ENCODE measurements around the gene HOXA7. TPM values are rescaled to one million over a fixed set of nuclear protein-coding genes. Genes with fewer than 3 reads are reported as not detected.
A peak's percentile ranks its signal among the peaks of the same experiment; 100 is the strongest.

HOXA7 gene
- polyA plus RNA-seq, 1 donor from 2014 or later = 1.0 TPM

DNA sequence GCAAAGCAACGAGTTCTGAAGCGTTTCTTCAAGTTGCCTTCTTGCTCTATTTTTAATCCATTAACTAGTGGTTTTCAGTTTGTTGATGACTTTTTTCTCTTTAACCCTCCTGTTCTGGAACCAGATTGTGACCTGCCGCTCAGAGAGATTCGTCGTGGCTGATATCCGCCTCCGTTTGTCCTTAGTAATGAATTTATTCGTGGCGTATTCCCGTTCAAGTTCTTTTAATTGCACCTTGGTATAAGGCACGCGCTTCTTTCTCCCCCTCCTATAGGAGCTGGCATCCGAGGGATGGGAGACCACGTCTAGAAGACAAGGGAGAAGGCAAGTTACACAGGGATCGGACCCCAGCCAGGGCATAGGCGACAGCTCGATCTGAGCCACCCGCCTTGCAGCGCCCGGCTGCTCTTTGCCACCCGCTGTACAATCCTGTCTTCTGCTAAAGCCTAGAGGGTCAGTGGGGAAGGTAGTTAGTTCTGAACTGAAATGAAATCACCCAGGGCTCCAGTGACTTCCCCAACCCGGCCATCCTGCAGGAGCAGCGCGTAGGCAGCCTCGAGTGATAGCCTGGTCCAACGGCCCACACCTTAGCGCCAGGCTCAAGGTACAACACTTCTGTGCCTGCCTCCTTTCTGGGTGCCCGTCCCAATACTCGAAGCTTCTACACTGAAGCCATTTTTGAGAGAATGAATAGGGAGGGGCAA lies 41.8 kb upstream of the HOXA7 start:
- Mint-ChIP-seq H3K4me1 (peaks cover 12 to 29% (median 18%) of the 10 kb centered on the region in 3 donors), H3K36me3 (no peaks in the 10 kb centered on the region), H3K27ac (peak overlapping the region; percentile 74 to 91 (median 85)), H3K4me3 (peak overlapping the region in 3 of 4 donors; percentile 52 to 72 (median 55)), H3K27me3 (peaks cover 79% of the 10 kb centered on the region), H3K9me3 (peaks cover 0 to 5% (median 0%) of the 10 kb centered on the region in 3 donors)

- Mint-ChIP-seq H3K9me3 (peaks cover 0 to 5% (median 0%) of the 10 kb centered on the region in 3 donors), H3K36me3 (no peaks in the 10 kb centered on the region), H3K27me3 (peaks cover 72% of the 10 kb centered on the region), H3K4me1 (peaks cover 13 to 25% (median 18%) of the 10 kb centered on the region in 3 donors), H3K27ac (peak overlapping the region; percentile 59 to 91 (median 85)), H3K4me3 (peak overlapping the region in 1 of 4 donors; percentile 52)
Measured at GRCh38 chr7:27197137-27198042, 40.9 kb upstream of the HOXA7 start.

DNA sequence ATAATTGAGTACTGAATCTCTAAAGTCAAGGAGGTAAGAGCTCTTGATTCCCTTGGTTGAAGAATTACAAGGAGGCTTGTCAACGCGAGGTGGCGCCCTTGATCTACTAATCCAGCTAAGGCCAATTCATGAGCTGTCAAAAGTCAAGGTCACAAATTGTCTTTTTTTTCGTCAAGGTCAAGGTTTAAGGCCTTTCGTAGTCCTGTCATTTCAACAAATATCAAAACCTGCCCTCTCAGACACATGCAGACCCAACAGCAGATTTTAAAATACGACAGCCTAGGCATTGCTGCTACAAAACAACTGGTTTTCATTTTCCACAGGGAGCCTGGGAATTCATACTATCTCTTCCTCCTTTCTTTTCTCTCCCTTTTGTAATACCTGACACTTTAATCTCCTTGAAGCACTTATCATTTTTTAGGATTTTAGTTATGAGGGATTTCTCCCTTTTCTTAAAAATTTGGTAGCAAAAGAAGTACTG lies 39.9 kb upstream of the HOXA7 start:
- Mint-ChIP-seq H3K27ac (peak overlapping the region in 2 of 3 donors; percentile 84 to 88), H3K36me3 (no peaks in the 10 kb centered on the region), H3K4me3 (peak overlapping the region in 1 of 4 donors; percentile 70), H3K27me3 (peaks cover 69% of the 10 kb centered on the region), H3K4me1 (peaks cover 10 to 18% (median 13%) of the 10 kb centered on the region in 3 donors), H3K9me3 (peaks cover 0 to 5% (median 0%) of the 10 kb centered on the region in 3 donors)

GRCh38 chr7:27194686-27195379 lies 38.4 kb upstream of the HOXA7 start:
- Mint-ChIP-seq H3K36me3 (no peaks in the 10 kb centered on the region), H3K4me1 (peaks cover 4 to 17% (median 9%) of the 10 kb centered on the region in 3 donors), H3K9me3 (peaks cover 0 to 5% (median 0%) of the 10 kb centered on the region in 3 donors), H3K4me3 (peak overlapping the region in 1 of 4 donors; percentile 59), H3K27ac (peak overlapping the region; percentile 63 to 97 (median 77)), H3K27me3 (peaks cover 70% of the 10 kb centered on the region)

- Mint-ChIP-seq H3K4me3 (peak overlapping the region in 2 of 4 donors; percentile 45 to 59), H3K4me1 (peaks cover 4 to 19% (median 12%) of the 10 kb centered on the region in 3 donors), H3K27me3 (peaks cover 74% of the 10 kb centered on the region), H3K36me3 (no peaks in the 10 kb centered on the region), H3K27ac (peak overlapping the region; percentile 46 to 97 (median 82)), H3K9me3 (peaks cover 0 to 5% (median 0%) of the 10 kb centered on the region in 3 donors)
Measured at GRCh38 chr7:27194002-27194352, 37.5 kb upstream of the HOXA7 start.

GRCh38 chr7:27193335-27194001 lies 37.0 kb upstream of the HOXA7 start:
- peaks cover 74% of the 10 kb centered on the region for H3K27me3 Mint-ChIP-seq
- H3K9me3 Mint-ChIP-seq = peaks cover 0 to 5% (median 0%) of the 10 kb centered on the region in 3 donors
- H3K27ac Mint-ChIP-seq = peak overlapping the region; percentile 46 to 97 (median 82)
- peak overlapping the region in 3 of 4 donors; percentile 25 to 59 (median 45) for H3K4me3 Mint-ChIP-seq
- H3K4me1 Mint-ChIP-seq = peaks cover 6 to 19% (median 15%) of the 10 kb centered on the region in 3 donors
- H3K36me3 Mint-ChIP-seq = no peaks in the 10 kb centered on the region

GRCh38 chr7:27192546-27193334 lies 36.3 kb upstream of the HOXA7 start:
- peak overlapping the region; percentile 31 to 85 (median 62) for H3K4me3 Mint-ChIP-seq
- H3K9me3 Mint-ChIP-seq = peaks cover 0 to 2% (median 0%) of the 10 kb centered on the region in 3 donors
- peaks cover 74% of the 10 kb centered on the region for H3K27me3 Mint-ChIP-seq
- H3K27ac Mint-ChIP-seq = peak overlapping the region; percentile 81 to 97 (median 82)
- H3K4me1 Mint-ChIP-seq = peaks cover 8 to 20% (median 15%) of the 10 kb centered on the region in 3 donors
- no peaks in the 10 kb centered on the region for H3K36me3 Mint-ChIP-seq

GRCh38 chr7:27191833-27192545 lies 35.5 kb upstream of the HOXA7 start:
- peak overlapping the region; percentile 46 to 97 (median 82) for H3K27ac Mint-ChIP-seq
- H3K4me1 Mint-ChIP-seq = peaks cover 8 to 20% (median 15%) of the 10 kb centered on the region in 3 donors

DNA sequence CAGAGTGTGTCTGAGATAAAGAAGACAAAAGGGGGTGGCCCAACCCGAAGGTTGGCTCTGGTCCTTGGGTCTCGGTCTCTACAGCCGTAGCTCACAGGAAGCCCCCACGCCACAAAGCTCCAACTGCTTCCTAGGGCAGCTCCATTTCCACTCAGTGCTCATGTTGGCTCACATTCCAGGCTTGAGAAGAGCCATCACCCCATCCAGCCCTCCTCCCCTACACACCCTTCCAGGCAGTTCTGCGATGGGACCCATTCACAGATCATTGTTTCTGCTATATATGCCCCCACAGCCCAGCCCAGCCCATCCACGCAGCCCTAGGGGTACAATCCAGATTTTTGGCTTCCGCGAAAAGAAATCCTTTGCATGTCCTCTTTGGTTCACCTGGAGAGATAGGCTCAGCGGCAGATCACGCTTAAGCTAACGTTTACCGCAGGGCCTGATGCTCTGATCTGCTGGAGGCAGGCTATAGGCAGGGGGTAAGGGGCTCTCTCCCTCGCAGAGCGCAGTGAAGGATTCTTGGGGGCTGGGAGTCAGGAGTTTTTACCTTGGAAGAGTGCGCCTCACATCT lies 34.8 kb upstream of the HOXA7 start:
- Mint-ChIP-seq H3K9me3 (peaks cover 0 to 2% (median 0%) of the 10 kb centered on the region in 3 donors), H3K27ac (peak overlapping the region in 2 of 3 donors; percentile 61 to 97), H3K27me3 (peaks cover 75% of the 10 kb centered on the region), H3K4me3 (peak overlapping the region in 2 of 4 donors; percentile 52 to 91), H3K36me3 (no peaks in the 10 kb centered on the region), H3K4me1 (peaks cover 7 to 18% (median 12%) of the 10 kb centered on the region in 3 donors)

More at GRCh38 chr7:27191833-27192545, 35.5 kb upstream of the HOXA7 start:
- H3K4me3 Mint-ChIP-seq = peak overlapping the region; percentile 49 to 91 (median 72)
- peaks cover 75% of the 10 kb centered on the region for H3K27me3 Mint-ChIP-seq
- no peaks in the 10 kb centered on the region for H3K36me3 Mint-ChIP-seq
- H3K9me3 Mint-ChIP-seq = peaks cover 0 to 2% (median 0%) of the 10 kb centered on the region in 3 donors

DNA sequence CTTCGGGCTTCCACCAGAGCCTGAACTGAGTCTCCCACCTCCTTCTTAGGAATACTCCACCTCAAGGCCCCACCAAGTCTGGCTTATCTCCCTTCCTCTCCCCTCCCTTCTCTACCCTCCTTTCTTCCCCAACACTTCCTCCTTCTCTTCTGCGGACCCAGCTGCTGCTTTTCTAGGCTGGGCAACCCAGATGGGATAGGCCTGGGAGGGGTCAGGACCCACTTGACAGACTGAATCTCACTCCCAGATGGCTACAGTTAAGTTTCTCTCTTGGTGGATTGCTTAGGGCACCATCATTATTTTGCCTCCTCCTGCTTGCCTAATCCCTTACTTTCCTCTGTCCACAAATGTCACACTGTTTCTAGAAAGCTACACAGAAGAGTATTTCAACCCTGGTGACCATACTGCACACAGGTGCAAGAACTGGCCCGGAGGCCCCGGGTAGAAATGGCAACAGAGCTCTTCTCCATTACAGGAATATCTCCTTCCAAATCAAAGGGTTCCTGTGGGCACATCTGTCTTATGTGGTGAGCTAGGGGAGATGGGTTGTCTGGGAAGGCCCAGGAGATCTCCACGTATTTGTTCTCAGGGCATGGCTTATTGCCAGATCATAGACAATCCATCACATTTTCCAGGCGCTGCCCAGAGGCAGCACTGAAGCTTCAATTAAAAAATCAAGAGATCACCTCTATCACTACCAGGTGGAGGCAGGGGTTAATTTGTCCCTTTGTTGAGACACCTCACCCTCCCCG lies 33.7 kb upstream of the HOXA7 start:
- Mint-ChIP-seq H3K9me3 (peaks cover 0 to 2% (median 0%) of the 10 kb centered on the region in 3 donors), H3K4me3 (peak overlapping the region in 3 of 4 donors; percentile 30 to 91 (median 50)), H3K27me3 (peaks cover 79% of the 10 kb centered on the region), H3K27ac (peak overlapping the region in 2 of 3 donors; percentile 8 to 97), H3K36me3 (no peaks in the 10 kb centered on the region), H3K4me1 (peaks cover 11 to 21% (median 13%) of the 10 kb centered on the region in 3 donors)

GRCh38 chr7:27189295-27189996 lies 33.0 kb upstream of the HOXA7 start:
- Mint-ChIP-seq H3K36me3 (peaks cover 3% of the 10 kb centered on the region), H3K4me3 (peak overlapping the region; percentile 44 to 91 (median 50)), H3K4me1 (peaks cover 16 to 27% (median 19%) of the 10 kb centered on the region in 3 donors), H3K27me3 (peaks cover 79% of the 10 kb centered on the region), H3K9me3 (peaks cover 0 to 5% (median 0%) of the 10 kb centered on the region in 3 donors), H3K27ac (peak overlapping the region in 1 of 3 donors; percentile 97)

Data from IgD-negative memory B cell (primary cell).